ENCODE data around the gene P4HA1.

Gene P4HA1

GRCh38 chr10:73093922-73094850, 2.5 kb downstream of the P4HA1 start:
- DNase-seq: no peak

DNA sequence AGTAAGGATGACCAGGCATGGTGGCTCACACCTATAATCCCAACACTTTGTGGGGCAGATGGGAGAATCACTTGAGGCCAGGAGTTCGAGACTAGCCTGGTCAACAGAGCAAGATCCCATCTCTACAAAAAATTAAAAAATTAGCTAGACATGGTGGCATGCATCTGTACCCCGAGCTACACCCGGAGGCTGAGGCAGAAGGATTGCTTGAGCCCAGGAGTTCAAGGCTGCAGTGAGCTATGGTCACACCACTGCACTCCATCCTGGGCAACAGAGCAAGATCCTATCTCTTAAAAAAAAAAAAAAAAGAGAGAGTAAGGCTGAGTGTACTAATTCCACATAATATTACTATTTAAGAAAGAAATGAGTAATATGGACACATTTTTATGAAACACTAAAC, 3.8 kb downstream of the P4HA1 start:
- DNase-seq: no peak

- no peak for DNase-seq
Observed at GRCh38 chr10:73088304-73088703, 8.4 kb downstream of the P4HA1 start.

DNA sequence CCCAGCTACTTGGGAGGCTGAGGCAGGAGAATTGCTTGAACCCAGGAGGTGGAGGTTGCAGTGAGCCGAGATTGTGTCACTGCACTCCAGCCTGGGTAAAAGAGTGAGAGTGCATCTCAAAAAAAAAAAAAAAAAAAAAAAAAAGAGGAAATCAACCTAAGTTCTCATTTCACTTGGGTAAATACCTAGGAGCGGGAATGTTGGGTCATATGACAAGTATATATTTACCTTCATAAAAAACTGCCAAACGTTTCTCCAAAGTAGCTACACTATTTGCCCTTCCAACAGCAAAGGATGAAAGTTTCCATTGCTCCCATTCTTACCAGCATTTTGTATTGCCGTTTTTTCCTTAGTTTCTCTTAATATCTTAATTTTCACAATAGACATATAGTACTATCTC, 9.8 kb downstream of the P4HA1 start:
- DNase-seq: no peak

GRCh38 chr10:73084209-73084608, 12.5 kb downstream of the P4HA1 start:
- no peak for DNase-seq

DNA sequence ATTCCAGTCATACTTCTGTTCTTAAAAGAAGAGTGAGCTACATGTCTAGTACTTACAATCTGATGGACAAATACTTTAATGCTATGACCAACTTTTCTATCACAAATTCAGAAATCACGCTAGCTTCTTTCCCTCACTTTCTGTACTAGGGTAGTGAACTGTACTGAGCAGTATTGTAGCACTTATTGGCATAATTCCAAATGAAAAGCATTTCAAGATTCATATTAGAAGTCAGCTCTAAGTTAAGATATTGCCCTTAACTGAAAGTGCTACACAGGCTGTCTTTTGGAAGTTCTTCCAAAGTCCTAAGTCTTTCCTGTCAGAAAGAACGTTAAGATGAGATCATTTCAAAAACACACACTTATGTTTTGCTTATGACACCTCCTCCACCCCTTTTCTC, 13.4 kb downstream of the P4HA1 start:
- DNase-seq: no peak

- no peak for DNase-seq
Observed at GRCh38 chr10:73079779-73080541, 16.7 kb downstream of the P4HA1 start.

DNA sequence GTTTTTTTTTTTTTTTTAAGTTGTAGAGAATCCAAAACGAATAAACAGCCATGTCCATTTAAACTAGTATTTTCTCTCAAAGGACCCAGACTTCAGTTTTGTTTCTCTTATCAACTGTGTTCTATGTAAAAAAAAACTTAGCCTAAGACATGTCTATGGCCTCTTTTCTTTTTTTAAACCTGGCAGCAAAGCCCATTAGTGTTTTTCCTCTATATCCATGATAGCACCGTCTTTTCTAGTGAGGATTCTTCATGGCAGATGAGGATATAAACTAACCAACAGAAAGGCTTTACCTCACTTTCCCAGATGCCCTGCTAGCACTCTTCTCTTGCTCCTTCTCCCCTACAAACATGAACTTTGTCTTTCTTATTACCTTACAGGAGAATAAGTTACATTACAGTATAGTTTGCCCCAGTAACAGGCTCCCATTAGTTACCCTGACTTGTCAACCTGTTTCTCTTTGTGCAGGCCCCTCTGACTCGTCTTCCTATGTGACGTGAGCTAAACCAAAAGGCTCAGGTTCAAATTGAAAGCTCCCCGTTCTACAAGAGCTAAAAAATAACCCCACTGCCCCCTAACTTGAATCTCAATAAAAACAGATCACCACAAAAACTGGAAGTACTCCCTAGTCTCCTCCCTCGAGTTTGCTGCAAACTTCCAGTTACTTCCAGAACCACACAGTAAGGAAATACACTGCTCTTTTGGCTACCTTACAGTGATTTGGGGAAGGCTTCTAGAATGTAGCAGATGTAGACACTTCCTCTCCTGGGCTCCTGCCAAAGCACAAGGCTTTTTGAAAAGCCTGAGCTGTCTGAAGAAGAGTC, 20.1 kb downstream of the P4HA1 start:
- no peak for DNase-seq

- no peak for DNase-seq
Observed at GRCh38 chr10:73075829-73076228, 20.8 kb downstream of the P4HA1 start.

- DNase-seq: no peak
Observed at GRCh38 chr10:73073627-73074026, 23.0 kb downstream of the P4HA1 start.

- no peak for DNase-seq
Observed at GRCh38 chr10:73065441-73065840, 31.2 kb downstream of the P4HA1 start.

DNA sequence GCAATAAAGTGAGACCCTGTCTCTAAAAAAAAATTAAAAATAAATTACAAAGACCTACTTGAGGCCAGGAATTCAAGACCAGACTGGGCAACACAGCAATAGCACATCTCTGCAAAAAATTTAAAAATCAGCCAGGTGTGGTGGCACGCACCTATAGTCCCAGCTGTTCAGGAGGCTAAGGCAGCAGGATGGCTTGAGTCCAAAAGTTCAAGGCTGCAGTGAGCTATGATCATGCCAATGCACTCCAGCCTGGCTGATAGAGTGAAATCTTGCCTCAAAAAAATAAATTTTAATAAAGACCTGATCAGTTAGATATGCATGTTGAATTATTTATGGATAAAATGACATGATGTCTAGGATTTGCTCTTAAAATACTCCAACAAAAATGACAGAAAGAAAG, 34.9 kb downstream of the P4HA1 start:
- DNase-seq: no peak

DNA sequence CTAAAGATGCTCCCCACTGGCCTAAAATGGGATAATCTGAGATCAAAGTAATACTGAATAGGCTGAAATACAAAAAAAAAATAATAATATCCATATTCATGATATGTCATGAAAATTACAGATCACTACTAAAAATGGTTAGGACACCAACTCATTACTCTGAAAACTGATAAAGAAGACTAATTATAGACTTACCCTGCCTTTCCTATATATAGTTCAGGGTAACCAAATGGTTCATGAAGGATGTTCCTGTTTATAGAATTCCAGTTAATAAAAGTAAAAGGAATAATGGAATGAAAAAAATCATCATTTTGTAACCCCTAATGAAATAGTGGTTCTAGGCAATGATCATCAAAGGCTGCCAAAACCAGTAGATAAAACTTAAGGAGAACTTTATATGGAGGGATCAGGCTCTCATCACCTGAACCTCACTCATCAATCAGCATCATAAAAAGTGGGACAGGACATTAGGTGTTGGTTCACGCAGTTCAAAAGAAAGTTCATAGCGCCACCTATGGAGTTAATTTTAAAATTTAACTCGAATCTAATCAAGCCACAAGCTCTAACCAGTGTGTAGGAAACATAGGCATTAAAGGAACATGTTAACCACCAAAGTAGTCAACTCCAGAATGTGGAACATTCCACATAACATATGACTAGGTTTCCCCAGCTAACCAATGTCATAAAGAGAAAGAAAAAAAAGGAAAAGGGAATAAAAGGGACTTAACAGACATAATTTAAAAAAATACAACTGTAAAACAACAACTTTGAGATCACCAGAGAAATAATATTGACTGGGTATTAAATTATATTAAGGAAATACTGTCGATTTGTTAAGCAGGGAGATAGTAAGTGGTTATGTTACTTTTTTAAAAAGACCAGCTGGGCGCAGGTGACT, 35.7 kb downstream of the P4HA1 start:
- no peak for DNase-seq

GRCh38 chr10:73060173-73060572, 36.5 kb downstream of the P4HA1 start:
- DNase-seq: no peak

DNA sequence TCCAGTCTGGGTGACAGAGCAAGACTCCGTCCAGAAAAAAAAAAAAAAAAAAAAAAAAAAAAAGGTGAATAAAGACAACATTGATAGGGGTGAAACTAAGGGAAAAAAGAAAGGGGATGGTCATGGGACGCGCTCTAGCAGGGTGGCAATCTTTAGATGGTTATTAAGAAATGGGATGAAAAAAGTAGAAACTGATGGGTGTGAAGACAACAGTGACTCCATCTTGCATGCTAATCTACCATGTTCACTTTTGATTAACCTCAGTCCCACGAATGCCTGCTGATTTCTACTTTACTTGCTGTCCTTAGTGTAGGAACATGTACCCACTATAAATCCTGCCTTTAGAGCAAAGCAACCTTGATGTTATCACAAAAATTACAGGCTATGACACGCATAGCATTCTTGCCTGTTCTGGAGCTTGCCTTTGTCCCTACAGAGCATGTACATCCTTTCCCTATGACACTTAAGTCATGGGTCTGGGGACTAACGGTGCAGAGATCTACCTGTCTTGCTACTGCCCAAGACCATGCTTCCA, 38.5 kb downstream of the P4HA1 start:
- DNase-seq: no peak

- no peak for DNase-seq
Observed at GRCh38 chr10:73054286-73054685, 42.4 kb downstream of the P4HA1 start.

- no peak for DNase-seq
Observed at GRCh38 chr10:73053275-73053674, 43.4 kb downstream of the P4HA1 start.

GRCh38 chr10:73044378-73045285, 52.0 kb downstream of the P4HA1 start:
- DNase-seq: no peak

GRCh38 chr10:73043766-73044377, 52.8 kb downstream of the P4HA1 start:
- DNase-seq: no peak

GRCh38 chr10:73043319-73043718, 53.3 kb downstream of the P4HA1 start:
- DNase-seq: no peak

Measured in stimulated activated CD4-positive, alpha-beta T cell treated with anti-CD3 and anti-CD28 coated beads, Interleukin-2, amount 100 ng/mL, for 24 hours (primary cell).